ENCODE measurements around the gene LCE2A. TPM values are rescaled to one million over a fixed set of nuclear protein-coding genes. Genes with fewer than 3 reads are reported as not detected.
"Not testable (repeated sequence)": the region's sequence is repeated elsewhere in the genome, so short reads cannot be mapped to it uniquely, and the experiment has no call there.

The LCE2A gene
- not detected for polyA plus RNA-seq (ENCODE audit: insufficient read length in 3 of 3)

- no peak for DNase-seq (ENCODE audit: low read depth in 3 of 3, low spot score in 2 of 3)
These were observed at the start of gene LCE2A for GRCh38 chr1:152697701-152698600. Gene LCE2A (plus strand): TSS chr1:152698345. CDS start chr1:152698902, 557 bp downstream.

GRCh38 chr1:152654110-152654509, 44.0 kb upstream of the LCE2A start:
- DNase-seq (ENCODE audit: low read depth in 3 of 3, low spot score in 2 of 3), result peak; percentile 25 to 41 (median 25)

- DNase-seq (ENCODE audit: low read depth in 3 of 3, low spot score in 2 of 3), result no peak
These were observed 41.7 kb upstream of the LCE2A start for GRCh38 chr1:152656459-152656858.

GRCh38 chr1:152657677-152658076, 40.5 kb upstream of the LCE2A start:
- no peak for DNase-seq (ENCODE audit: low read depth in 3 of 3, low spot score in 2 of 3)

- no peak for DNase-seq (ENCODE audit: low read depth in 3 of 3, low spot score in 2 of 3)
These were observed 39.5 kb upstream of the LCE2A start for GRCh38 chr1:152658649-152659048.

GRCh38 chr1:152663098-152663497, 35.0 kb upstream of the LCE2A start, which contains the start of gene LCE2D:
Gene LCE2D (plus strand): TSS chr1:152663380. CDS start chr1:152664106, 726 bp downstream.
- no peak for DNase-seq (ENCODE audit: low read depth in 3 of 3, low spot score in 2 of 3)

- DNase-seq (ENCODE audit: low read depth in 3 of 3, low spot score in 2 of 3), result not testable (repeated sequence)
These were observed 32.0 kb upstream of the LCE2A start for GRCh38 chr1:152666171-152666570.

- no peak for DNase-seq (ENCODE audit: low read depth in 3 of 3, low spot score in 2 of 3)
These were observed 30.5 kb upstream of the LCE2A start for GRCh38 chr1:152667648-152668047.

- no peak for DNase-seq (ENCODE audit: low read depth in 3 of 3, low spot score in 2 of 3)
These were observed 25.1 kb upstream of the LCE2A start for GRCh38 chr1:152673016-152673415.

- not testable (repeated sequence) for DNase-seq (ENCODE audit: low read depth in 3 of 3, low spot score in 2 of 3)
These were observed 23.2 kb upstream of the LCE2A start, which contains the start of gene LCE2C for GRCh38 chr1:152674983-152675382. Gene LCE2C (plus strand): TSS chr1:152675279. CDS start chr1:152676016, 737 bp downstream.

- DNase-seq (ENCODE audit: low read depth in 3 of 3, low spot score in 2 of 3), result no peak
These were observed 18.7 kb upstream of the LCE2A start for GRCh38 chr1:152679459-152679858.

- no peak for DNase-seq (ENCODE audit: low read depth in 3 of 3, low spot score in 2 of 3)
These were observed 16.5 kb upstream of the LCE2A start for GRCh38 chr1:152681616-152682015.

GRCh38 chr1:152683846-152684245, 14.3 kb upstream of the LCE2A start:
- DNase-seq (ENCODE audit: low read depth in 3 of 3, low spot score in 2 of 3), result no peak

GRCh38 chr1:152685823-152686222, 12.3 kb upstream of the LCE2A start, which contains the start of gene LCE2B:
Gene LCE2B (plus strand): TSS chr1:152686123. CDS start chr1:152686844, 721 bp downstream.
- not testable (repeated sequence) for DNase-seq (ENCODE audit: low read depth in 3 of 3, low spot score in 2 of 3)

- DNase-seq (ENCODE audit: low read depth in 3 of 3, low spot score in 2 of 3), result no peak
These were observed 1.6 kb downstream of the LCE2A start for GRCh38 chr1:152699746-152700145.

- DNase-seq (ENCODE audit: low read depth in 3 of 3, low spot score in 2 of 3), result no peak
These were observed 9.7 kb downstream of the LCE2A start, which contains the start of gene LCE4A for GRCh38 chr1:152707860-152708259. Gene LCE4A (plus strand): TSS chr1:152708160. CDS start chr1:152709076, 916 bp downstream.

- DNase-seq (ENCODE audit: low read depth in 3 of 3, low spot score in 2 of 3), result no peak
These were observed 20.1 kb downstream of the LCE2A start for GRCh38 chr1:152718238-152718637.

- no peak for DNase-seq (ENCODE audit: low read depth in 3 of 3, low spot score in 2 of 3)
These were observed 27.1 kb downstream of the LCE2A start for GRCh38 chr1:152725261-152725660.

- no peak for DNase-seq (ENCODE audit: low read depth in 3 of 3, low spot score in 2 of 3)
These were observed 30.8 kb downstream of the LCE2A start for GRCh38 chr1:152728986-152729385.

- no peak for DNase-seq (ENCODE audit: low read depth in 3 of 3, low spot score in 2 of 3)
These were observed 37.5 kb downstream of the LCE2A start for GRCh38 chr1:152735648-152736047.

GRCh38 chr1:152737997-152738396, 39.9 kb downstream of the LCE2A start:
- no peak for DNase-seq (ENCODE audit: low read depth in 3 of 3, low spot score in 2 of 3)

GRCh38 chr1:152739841-152740240, 41.7 kb downstream of the LCE2A start:
- DNase-seq (ENCODE audit: low read depth in 3 of 3, low spot score in 2 of 3), result no peak

Measured in right renal cortex interstitium (tissue), 3 donors.